ENCODE results near the gene COL20A1.

DNA sequence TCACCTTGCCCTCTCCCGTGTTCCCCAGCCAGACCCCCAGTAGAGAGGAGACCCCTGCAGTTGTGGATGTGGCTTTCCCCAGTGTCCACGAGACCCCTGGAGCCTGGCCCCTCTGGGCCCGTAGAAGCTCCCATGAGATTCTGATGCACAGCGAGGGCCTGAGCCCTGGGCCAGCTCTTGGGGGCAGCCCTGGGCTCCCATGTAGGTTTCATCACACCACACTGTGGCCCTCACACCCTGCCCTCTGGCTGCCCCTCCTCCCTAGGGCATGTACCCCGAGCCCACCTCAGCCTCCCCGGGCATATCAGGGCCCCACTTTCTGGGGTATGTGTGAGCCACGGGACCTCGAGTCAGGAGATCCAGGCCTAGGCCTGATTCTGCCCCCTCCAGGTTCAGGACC lies 75.2 kb downstream of the COL20A1 start:
- no peak for TF ChIP-seq EZH2 (IDR thresholded peaks at IDR 0.05; ENCODE audit: insufficient read depth, poor library complexity, severe bottlenecking)
- TF ChIP-seq EZH2phosphoT487 (IDR thresholded peaks at IDR 0.05; ENCODE audit: insufficient read depth, low read depth) = no peak
